Right forelimb (tissue), 1 donor: ENCODE results near the gene PTPRR.

Experiments used
- DNase-seq: peaks from one replicate; pipeline ENCODE4 v3.0.0-alpha.2; 2018

PTPRR gene

DNA sequence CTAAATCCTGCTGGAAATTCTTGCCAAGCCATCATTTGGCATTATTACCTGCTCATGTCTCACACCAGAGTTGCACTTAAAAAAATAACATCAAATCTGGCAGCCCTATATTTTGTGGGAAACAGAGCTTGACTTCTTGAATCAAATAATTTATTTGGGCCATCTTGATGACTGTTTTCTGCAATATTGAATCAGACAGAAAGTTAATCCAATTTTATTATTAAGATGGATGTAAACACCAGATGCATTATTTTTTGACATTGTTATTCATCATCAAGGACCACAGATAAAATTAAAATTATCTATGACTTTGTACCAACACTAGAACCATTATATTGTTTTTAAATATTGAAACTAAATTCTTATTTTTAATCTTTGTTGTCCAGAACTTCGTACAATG is 132.9 kb downstream of the PTPRR start:
- DNase-seq = no peak

GRCh38 chr12:70785896-70786295 is 134.6 kb downstream of the PTPRR start:
- no peak for DNase-seq

GRCh38 chr12:70784042-70784668 is 136.4 kb downstream of the PTPRR start:
- no peak for DNase-seq

DNA sequence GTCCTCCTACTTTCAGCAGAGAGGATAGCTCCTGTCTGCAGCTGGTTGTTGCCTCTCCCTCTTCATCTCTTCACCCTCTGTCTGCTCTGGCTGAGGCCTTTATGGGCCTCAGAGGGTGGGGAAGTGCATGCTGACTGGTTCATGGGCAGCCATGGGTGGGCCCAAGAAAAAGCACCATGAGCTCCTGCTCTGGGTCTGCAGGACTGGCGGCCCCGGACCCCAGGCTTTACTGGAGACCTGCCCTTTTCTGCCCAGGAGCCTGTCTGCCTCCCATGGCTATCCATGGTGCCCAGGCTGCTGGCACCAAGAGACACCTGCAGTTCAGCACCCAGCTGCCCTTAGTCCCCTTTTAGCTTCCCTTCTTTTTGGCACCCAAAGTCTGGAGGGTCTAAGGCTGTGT is 137.1 kb downstream of the PTPRR start:
- no peak for DNase-seq

DNA sequence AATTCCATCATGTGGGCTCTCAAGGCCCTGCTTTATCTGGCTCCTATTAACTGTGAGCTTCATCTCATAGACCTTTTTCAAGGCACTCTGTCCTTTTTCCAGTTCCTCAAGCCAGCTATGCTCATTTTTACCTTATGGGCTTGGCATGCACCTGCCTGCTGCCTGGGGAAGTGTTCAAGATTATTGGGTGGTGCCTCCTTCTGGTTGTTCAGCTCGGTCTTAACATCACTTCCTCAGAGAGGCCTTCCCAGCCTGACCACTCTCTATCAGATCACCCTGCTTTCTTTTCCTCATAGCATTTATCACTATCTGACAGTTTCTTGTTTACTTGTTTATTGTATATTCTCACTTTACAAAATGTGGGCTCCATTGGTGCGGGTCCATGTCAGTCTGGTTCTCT is 141.3 kb downstream of the PTPRR start:
- DNase-seq = no peak

- no peak for DNase-seq
Measured at GRCh38 chr12:70774055-70774454, 146.5 kb downstream of the PTPRR start.

GRCh38 chr12:70772836-70773235 is 147.7 kb downstream of the PTPRR start:
- DNase-seq = no peak

DNA sequence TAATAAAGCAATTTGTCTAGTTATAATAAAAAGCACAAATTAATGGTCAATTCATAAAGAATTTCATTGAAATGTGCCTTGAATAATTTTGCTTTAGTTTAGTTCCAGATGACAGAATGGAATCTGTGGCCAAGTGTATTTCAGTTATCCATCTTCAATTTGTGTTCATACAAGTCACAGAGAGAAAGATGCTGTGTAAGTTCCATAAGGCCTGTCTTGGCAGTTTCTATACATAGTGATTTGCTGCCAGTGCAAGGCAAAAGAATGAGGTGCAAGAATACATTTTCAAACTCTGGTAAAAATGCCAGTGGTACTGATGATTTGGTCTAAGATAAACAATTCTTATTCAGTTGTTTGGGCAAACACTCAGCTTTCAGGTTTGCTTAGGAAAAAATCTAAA is 149.0 kb downstream of the PTPRR start:
- no peak for DNase-seq

GRCh38 chr12:70763666-70764065 is 156.9 kb downstream of the PTPRR start:
- no peak for DNase-seq

DNA sequence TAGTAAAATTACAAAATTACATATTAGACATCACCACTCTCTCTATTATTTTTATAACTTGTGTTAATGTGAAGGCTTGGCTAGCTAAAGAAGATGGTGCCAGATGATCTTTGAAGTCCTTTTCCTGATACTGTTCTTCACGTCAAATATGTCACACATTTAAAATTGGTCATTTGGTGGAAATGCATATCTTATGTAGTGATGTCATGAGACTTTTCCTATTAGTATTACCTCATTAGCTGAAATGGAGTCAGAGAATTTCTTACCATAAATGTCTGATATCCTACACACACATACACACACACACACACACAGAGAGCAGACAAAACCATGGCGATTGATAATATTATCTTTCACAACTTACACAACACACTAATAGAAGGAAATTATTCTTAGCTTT is 158.5 kb downstream of the PTPRR start:
- no peak for DNase-seq

GRCh38 chr12:70759161-70759918 is 161.2 kb downstream of the PTPRR start:
- DNase-seq = no peak

DNA sequence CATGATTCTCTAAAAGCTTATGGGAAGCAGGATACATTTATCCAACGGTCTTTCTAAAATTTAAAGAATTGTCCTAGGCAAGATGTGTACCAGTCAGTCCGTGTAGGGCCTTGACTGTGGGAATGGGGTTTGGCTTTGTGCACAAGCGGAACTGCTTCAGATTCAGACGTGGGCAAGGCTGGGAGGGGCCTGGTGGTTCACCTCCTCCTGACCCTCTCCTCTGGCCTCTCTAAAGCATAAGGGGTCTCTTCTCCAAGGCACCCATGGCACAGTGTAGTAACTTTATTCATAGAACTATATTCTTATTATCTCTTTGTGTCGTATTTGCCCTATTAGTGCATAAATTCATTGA is 162.1 kb downstream of the PTPRR start:
- DNase-seq = no peak

DNA sequence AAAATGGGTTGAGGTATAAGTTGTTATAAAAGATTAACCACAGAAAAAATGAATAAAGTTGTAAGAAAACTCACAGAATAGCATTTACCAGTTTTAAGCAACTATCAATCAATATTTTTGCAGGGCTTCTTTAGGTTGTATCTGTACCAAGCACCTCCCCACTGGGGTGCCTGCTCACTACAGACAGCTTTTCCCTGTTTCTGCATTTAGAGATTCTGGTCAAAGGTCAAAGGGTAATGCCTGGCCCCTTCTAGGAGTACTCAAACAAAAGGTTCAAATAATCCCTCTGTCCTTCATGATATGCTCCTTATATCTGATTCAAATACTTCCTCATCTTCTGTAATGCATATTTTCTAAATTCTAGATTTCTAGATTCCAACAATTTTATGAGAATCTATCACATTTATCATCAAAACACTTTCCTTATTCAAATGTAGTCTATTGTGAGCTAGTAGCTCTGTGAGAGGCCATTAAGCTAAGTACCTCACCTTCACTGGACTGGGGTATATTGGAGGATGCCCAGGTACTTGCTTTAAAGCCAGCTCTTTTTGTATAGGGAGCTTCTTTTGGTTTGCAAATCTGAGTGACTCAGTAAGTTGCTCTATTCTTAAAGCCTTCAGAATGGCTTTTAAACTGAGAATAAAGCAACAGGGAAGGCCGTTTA is 162.6 kb downstream of the PTPRR start:
- DNase-seq = no peak

- DNase-seq = no peak
Measured at GRCh38 chr12:70756791-70757190, 163.7 kb downstream of the PTPRR start.

DNA sequence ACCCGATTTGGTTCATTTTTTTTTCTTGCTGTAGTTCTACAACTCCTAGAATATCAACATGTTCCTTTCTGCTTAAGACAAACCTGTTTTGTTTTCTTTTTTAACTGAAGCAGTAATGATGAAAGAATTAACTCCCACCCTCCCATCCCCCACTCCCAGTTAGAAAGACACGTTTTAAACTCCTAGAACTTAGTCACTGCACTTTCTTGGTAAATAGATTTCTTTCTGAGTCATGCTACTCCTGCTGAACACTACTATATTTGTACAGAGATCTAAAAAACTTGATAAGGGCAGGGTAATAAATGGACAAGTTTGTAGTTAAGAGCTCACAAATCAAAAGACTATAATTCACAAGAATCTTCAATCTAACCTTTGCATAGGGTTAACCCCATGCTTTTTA is 164.4 kb downstream of the PTPRR start:
- DNase-seq = no peak

GRCh38 chr12:70754330-70754741 is 166.2 kb downstream of the PTPRR start:
- no peak for DNase-seq

DNA sequence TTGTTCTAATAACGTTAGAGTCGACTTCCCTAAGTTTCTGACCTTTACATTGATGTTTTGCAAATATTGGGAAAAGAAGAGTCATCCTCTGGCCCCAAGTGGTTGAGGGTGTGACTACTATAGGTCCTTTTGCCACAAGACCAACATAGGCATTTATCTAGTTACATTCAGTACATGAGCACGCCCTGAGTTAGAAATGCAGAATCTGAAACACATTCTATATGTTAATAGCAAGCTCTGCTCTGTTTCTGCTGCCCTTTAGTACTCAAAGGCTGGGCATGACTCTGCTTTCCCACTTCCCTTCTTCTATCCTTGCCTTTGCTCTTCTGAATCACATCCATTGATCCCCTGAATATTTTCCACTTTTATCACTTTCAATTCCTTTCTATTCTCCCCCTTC is 168.2 kb downstream of the PTPRR start:
- DNase-seq = no peak

DNA sequence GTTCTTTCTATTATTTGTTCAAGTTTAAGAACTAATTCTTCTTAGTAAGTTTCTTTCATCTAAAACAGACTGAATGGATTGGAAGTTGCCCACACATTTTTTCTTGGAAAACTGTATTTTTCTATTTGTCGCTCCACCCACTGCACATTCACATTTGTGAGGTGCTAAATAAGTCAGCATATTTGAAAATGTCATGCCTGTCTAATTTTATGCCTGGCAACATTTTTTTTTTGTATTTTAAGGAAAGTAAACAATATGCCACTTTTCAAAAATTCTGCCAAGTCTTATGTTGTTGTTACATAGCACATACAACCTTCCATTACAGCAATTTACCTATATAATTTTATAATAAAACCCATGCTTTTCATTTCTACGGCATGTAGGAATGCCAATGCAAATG is 170.6 kb downstream of the PTPRR start:
- DNase-seq = no peak

DNA sequence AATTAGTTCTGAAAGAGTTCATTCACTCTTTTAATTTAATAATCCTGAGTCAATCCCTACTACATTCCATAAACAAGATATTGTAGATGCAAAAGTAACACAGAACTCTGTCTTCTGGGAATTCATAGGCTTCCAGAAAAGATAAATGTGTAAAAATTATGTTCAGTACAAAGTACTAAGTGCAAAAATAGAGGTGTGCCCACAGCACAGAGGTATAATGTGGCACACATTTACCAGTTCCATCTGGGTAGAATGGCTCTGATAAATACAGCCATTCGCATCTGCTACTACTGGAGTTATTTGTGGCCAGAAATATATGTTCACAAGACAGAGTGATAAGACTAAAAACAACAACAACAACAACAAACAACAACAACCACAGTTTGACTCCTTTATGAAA is 171.7 kb downstream of the PTPRR start:
- no peak for DNase-seq

DNA sequence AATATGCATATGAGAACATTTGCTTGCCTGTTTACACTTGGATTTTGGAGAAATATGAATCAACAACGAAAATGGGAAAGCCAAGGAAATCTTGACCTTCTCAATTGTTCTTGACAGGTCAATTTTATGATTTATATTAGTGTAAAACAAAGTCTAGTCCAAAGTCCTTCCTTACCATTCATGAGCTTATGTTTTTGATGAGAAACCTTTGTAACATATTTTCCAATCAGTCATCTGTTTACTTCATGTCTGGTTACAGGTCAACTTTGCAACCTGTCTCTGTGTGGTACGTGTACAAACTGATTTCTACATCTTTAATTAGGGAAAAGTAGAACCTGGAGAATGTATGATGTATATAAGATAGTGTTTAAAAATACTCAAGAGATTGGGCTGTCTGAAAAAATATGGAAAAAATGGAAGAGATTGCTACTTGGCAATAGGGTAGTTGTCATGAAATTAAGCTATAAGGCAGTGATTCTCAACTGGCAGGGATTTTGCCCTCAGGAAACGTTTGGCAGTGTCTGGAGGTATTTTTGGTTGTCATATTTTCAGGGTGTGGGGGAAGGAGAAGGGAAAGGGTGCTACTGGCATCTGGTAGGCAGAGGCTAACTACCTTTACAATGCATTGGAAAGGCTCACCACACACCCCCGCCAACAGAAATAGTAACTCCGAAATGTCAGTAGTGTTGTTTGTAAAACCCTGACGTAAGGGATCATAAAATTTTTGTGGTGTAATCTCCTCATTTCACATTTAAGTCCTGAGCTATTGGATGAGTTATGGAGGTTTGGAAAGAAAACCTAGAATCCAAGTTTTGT is 172.9 kb downstream of the PTPRR start:
- no peak for DNase-seq

- DNase-seq = no peak
Measured at GRCh38 chr12:70745048-70745447, 175.5 kb downstream of the PTPRR start.

- DNase-seq = no peak
Measured at GRCh38 chr12:70744178-70744577, 176.4 kb downstream of the PTPRR start.

DNA sequence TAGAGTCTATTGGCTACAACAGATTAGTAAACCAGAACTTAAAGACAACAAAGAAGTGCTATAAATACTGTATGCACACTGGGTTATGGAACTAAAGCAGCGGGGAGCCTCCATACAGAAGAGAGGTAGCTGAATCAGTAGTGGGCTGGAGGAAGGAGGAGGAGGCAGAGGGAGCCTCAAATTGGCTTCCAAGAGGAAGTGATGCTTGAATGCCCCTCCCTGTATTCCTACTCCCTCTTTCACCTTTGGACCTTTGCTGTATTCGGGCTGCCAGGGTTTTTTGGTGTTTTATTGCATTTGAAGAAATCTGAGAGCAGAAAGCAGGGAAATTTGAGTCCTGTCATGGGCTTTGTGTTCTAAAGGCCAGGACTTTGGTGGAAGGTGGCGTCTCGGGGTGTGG is 179.3 kb downstream of the PTPRR start:
- DNase-seq = no peak

GRCh38 chr12:70739756-70740155 is 180.8 kb downstream of the PTPRR start:
- no peak for DNase-seq
